COLO829 (cell line): ENCODE measurements around the gene SH3YL1.

Source experiments
- DNase-seq: peaks from one replicate; pipeline ENCODE4 v3.0.0; 2012; ENCODE audit warnings: low spot score

The SH3YL1 gene

GRCh38 chr2:281381-281780 is 17.5 kb upstream of the SH3YL1 start:
- no peak for DNase-seq

GRCh38 chr2:280650-281110 is 16.8 kb upstream of the SH3YL1 start:
- no peak for DNase-seq

- no peak for DNase-seq
Measured at GRCh38 chr2:279956-280649, 16.3 kb upstream of the SH3YL1 start.

- no peak for DNase-seq
Measured at GRCh38 chr2:279366-279765, 15.5 kb upstream of the SH3YL1 start.

GRCh38 chr2:278927-279320 is 15.1 kb upstream of the SH3YL1 start:
- no peak for DNase-seq

GRCh38 chr2:278312-278926 is 14.6 kb upstream of the SH3YL1 start:
- no peak for DNase-seq

- DNase-seq: no peak
Measured at GRCh38 chr2:275466-275865, 11.6 kb upstream of the SH3YL1 start.

GRCh38 chr2:274503-274902 is 10.7 kb upstream of the SH3YL1 start:
- no peak for DNase-seq

- DNase-seq: no peak
Measured at GRCh38 chr2:273333-273732, 9.5 kb upstream of the SH3YL1 start.

GRCh38 chr2:271917-272316 is 8.1 kb upstream of the SH3YL1 start:
- DNase-seq: no peak

GRCh38 chr2:270861-271260 is 7.0 kb upstream of the SH3YL1 start:
- no peak for DNase-seq

GRCh38 chr2:269356-270030 is 5.7 kb upstream of the SH3YL1 start:
- DNase-seq: no peak

GRCh38 chr2:268323-268722 is 4.5 kb upstream of the SH3YL1 start:
- DNase-seq: no peak

- DNase-seq: peak; percentile 97
Measured at GRCh38 chr2:264493-265468, 949 bp upstream of the SH3YL1 start, which contains the start of gene ACP1. TSS of gene ACP1 (plus strand) at chr2:264947. CDS start at chr2:264965, 18 bp downstream.

GRCh38 chr2:263022-263738 is 652 bp downstream of the SH3YL1 start:
- no peak for DNase-seq

GRCh38 chr2:262117-262516 is 1.7 kb downstream of the SH3YL1 start:
- no peak for DNase-seq

GRCh38 chr2:260507-261161 is 3.2 kb downstream of the SH3YL1 start:
- no peak for DNase-seq

GRCh38 chr2:259789-260331 is 4.0 kb downstream of the SH3YL1 start:
- DNase-seq: no peak

- no peak for DNase-seq
Measured at GRCh38 chr2:258933-259332, 4.9 kb downstream of the SH3YL1 start.

GRCh38 chr2:257842-258241 is 6.0 kb downstream of the SH3YL1 start:
- no peak for DNase-seq

GRCh38 chr2:257429-257828 is 6.4 kb downstream of the SH3YL1 start:
- DNase-seq: no peak
